Activated CD8-positive, alpha-beta T cell treated with anti-CD3 and anti-CD28 coated beads for 36 hours (primary cell): Measurements from ENCODE around the gene USP26. TPM values are rescaled to one million over a fixed set of nuclear protein-coding genes. Genes with fewer than 3 reads are reported as not detected.

Source experiments
- total RNA-seq, 2 experiments: library from RNA; stranded (reverse); gene quantifications; one replicate each; pipeline ENCODE4 v1.2.3, GENCODE V29; 2021

Gene USP26
- total RNA-seq, 2 experiments from 2014 or later = not detected

Other genes with a start within 250 kb of the USP26 start
- gene HS6ST2, start 138.5 kb downstream of the USP26 start, total RNA-seq = under 1 TPM; 0.14 to 0.47 TPM
- not detected for gene TFDP3, start 121.2 kb upstream of the USP26 start, total RNA-seq